Fibroblast of lung (primary cell): Measurements from ENCODE around the gene NYNRIN. TPM values are rescaled to one million over a fixed set of nuclear protein-coding genes. Genes with fewer than 3 reads are reported as not detected.

Source experiments
- DNase-seq, 2 donors: peaks; one replicate each; pipeline versions ENCODE4 v3.0.0 to v3.0.0-alpha.2; 2010; ENCODE audit warnings: low read depth in 2 of 2
- H2AFZ ChIP-seq: 2 replicates; pipeline ENCODE4 v1.5.1; 2012; ENCODE audit warnings: low read length, control low read depth, inconsistent platforms
- H3K27ac ChIP-seq: 2 replicates; pipeline ENCODE4 v1.5.1; 2011; ENCODE audit warnings: low read length, control low read depth; ENCODE audit not compliant: insufficient read depth
- H3K27me3 ChIP-seq: 2 replicates; pipeline ENCODE4 v1.5.1; 2011; ENCODE audit warnings: mild to moderate bottlenecking, low read length; ENCODE audit not compliant: control insufficient read depth, insufficient read depth
- H3K36me3 ChIP-seq: 2 replicates; pipeline ENCODE4 v1.5.1; 2011; ENCODE audit warnings: low read length; ENCODE audit not compliant: control insufficient read depth, insufficient read depth
- H3K4me1 ChIP-seq: 2 replicates; pipeline ENCODE4 v1.5.1; 2011; ENCODE audit warnings: low read length; ENCODE audit not compliant: control insufficient read depth, insufficient read depth; ENCODE audit errors: extremely low read depth
- H3K4me2 ChIP-seq: 2 replicates; pipeline ENCODE4 v1.5.1; 2011; ENCODE audit warnings: low read length, control low read depth; ENCODE audit not compliant: insufficient read depth; ENCODE audit errors: extremely low read depth
- H3K4me3 ChIP-seq, 4 experiments: fragments of 200-600 bp in 1 of 4; sonication (generic) in 1 of 4; replicated peaks in 1 of 4; 2 replicates each; pipeline ENCODE4 v1.5.1; 2011 to 2016; ENCODE audit warnings: low read length in 4 of 4, low read depth in 3 of 4, mild to moderate bottlenecking in 3 of 4, control low read depth in 2 of 4, inconsistent platforms in 1 of 4, mixed read lengths in 1 of 4; ENCODE audit not compliant: insufficient read depth in 1 of 4; ENCODE audit errors: control extremely low read depth in 1 of 4
- H3K79me2 ChIP-seq: 2 replicates; pipeline ENCODE4 v1.5.1; 2012; ENCODE audit warnings: mild to moderate bottlenecking, low read length, inconsistent platforms; ENCODE audit not compliant: control insufficient read depth, insufficient read depth
- H3K9ac ChIP-seq: 2 replicates; pipeline ENCODE4 v1.5.1; 2011; ENCODE audit warnings: mild to moderate bottlenecking, low read length, control low read depth; ENCODE audit not compliant: insufficient read depth
- H3K9me3 ChIP-seq: 2 replicates; pipeline ENCODE4 v1.5.1; 2012; ENCODE audit warnings: low read depth, low read length; ENCODE audit not compliant: control insufficient read depth, insufficient read depth
- H4K20me1 ChIP-seq: 2 replicates; pipeline ENCODE4 v1.5.1; 2011; ENCODE audit warnings: low read length; ENCODE audit not compliant: control insufficient read depth, insufficient read depth; ENCODE audit errors: extremely low read depth
- EZH2 ChIP-seq: IDR thresholded peaks from 2 replicates; pipeline ENCODE4 v1.5.1; 2012; ENCODE audit warnings: low read length, control low read depth, mild to moderate bottlenecking; ENCODE audit errors: missing control alignments
- polyA plus RNA-seq, 2 donors: library from polyadenylated mRNA; depleted of rRNA in 1 of 2; stranded (reverse) in 1 of 2; unstranded in 1 of 2; fragments of >200 nt; gene quantifications; 2 replicates each; pipeline ENCODE4 v1.2.1, GENCODE V29; 2011 to 2012; ENCODE audit warnings: missing spikeins in 1 of 2
- total RNA-seq: library from RNA; depleted of rRNA; stranded (reverse); fragments of >200 nt; gene quantifications from 2 replicates; pipeline ENCODE4 v1.2.1, GENCODE V29; 2014
- TF ChIP-seq, protein P1 (sequence below), 2 donors: IDR thresholded peaks in 1 of 2; conservative IDR thresholded peaks in 1 of 2; 1 replicate in 1 of 2; 2 replicates in 1 of 2; pipeline ENCODE4 v1.5.1; 2011 to 2012; ENCODE audit warnings: low read length in 2 of 2, control low read depth in 1 of 2, inconsistent platforms in 1 of 2, low read depth in 1 of 2, mild to moderate bottlenecking in 1 of 2

Gene NYNRIN
- total and polyA plus RNA-seq, 2 donors (not counting 1 experiment from before 2014, with no cell fraction given), result 7.7 to 16.2 TPM

DNA sequence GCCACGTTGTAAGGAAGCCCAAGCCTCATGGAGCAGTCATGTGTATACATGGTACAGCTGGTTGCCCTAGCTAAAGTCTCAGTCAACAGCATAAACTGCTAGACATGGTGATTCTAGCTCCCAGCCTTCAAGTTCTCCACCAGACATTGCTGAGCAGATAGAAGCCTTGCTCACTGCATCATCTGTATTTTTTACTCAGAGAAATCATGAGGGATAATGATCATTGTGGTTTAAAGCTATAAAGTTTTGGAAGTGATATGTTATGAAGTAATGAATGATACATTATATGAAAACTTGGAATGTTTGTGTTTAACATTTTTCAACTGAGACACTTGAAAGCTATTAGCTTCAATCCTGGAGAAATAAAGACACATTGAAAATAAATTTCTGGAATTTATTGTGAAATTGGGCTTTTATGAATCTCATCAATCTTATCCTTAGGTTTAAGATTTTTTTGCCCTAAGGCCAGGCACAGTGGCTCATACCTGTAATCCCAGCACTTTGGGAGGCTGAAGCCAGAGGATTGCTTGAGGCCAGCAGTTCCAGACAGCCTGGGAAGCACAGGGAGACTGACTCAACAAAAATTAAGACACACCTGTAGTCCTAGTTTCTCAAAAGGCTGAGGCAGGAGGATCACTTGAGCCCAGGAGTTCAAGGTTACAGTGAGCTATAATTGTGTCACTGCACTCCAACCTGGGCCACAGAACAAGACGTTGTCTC is 36.4 kb upstream of the NYNRIN start:
- H3K9ac ChIP-seq, result no peak overlapping the region
- no peak overlapping the region for H3K4me3 ChIP-seq
- H3K27ac ChIP-seq, result no peak overlapping the region
- DNase-seq, result peak in 1 of 2 donors; percentile 9
- H3K4me1 ChIP-seq, result peaks cover 13% of the 10 kb centered on the region
- peak overlapping the region; percentile 14 for H2AFZ ChIP-seq
- TF ChIP-seq, protein P1, sequence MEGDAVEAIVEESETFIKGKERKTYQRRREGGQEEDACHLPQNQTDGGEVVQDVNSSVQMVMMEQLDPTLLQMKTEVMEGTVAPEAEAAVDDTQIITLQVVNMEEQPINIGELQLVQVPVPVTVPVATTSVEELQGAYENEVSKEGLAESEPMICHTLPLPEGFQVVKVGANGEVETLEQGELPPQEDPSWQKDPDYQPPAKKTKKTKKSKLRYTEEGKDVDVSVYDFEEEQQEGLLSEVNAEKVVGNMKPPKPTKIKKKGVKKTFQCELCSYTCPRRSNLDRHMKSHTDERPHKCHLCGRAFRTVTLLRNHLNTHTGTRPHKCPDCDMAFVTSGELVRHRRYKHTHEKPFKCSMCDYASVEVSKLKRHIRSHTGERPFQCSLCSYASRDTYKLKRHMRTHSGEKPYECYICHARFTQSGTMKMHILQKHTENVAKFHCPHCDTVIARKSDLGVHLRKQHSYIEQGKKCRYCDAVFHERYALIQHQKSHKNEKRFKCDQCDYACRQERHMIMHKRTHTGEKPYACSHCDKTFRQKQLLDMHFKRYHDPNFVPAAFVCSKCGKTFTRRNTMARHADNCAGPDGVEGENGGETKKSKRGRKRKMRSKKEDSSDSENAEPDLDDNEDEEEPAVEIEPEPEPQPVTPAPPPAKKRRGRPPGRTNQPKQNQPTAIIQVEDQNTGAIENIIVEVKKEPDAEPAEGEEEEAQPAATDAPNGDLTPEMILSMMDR (conservative IDR thresholded peaks at IDR 0.05 in 1 of 2, IDR thresholded peaks at IDR 0.05 in 1 of 2; ENCODE audit: low read depth in 1 of 2, low read length in 2 of 2), result no peak
- no peak for TF ChIP-seq EZH2
- H3K27me3 ChIP-seq, result no peaks in the 10 kb centered on the region
- H4K20me1 ChIP-seq, result no peaks in the 10 kb centered on the region
- no peak overlapping the region for H3K4me2 ChIP-seq
- no peaks in the 10 kb centered on the region for H3K36me3 ChIP-seq
- no peaks in the 10 kb centered on the region for H3K79me2 ChIP-seq
- H3K9me3 ChIP-seq, result no peaks in the 10 kb centered on the region

DNA sequence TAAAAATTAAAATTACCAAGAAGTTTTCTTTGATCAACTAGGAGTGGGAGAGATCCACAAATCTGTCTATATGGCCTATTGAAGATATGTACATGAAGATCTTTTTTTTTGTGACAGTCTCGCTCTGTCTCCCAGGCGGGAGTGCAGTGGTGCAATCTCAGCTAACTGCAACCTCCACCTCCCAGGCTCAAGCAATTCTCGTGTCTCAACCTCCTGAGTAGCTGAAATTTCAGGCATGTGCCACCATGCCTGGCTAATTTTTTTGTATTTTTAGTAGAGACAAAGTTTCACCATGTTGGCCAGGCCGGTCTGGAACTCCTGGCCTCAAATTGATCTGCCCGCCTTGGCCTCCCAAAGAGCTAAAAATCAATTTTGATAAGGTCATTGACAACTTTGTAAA is 35.4 kb upstream of the NYNRIN start:
- H3K4me3 ChIP-seq, result no peak overlapping the region
- DNase-seq, result no peak
- no peak for TF ChIP-seq EZH2
- TF ChIP-seq, protein P1 (conservative IDR thresholded peaks at IDR 0.05 in 1 of 2, IDR thresholded peaks at IDR 0.05 in 1 of 2; ENCODE audit: low read depth in 1 of 2, low read length in 2 of 2), result no peak

DNA sequence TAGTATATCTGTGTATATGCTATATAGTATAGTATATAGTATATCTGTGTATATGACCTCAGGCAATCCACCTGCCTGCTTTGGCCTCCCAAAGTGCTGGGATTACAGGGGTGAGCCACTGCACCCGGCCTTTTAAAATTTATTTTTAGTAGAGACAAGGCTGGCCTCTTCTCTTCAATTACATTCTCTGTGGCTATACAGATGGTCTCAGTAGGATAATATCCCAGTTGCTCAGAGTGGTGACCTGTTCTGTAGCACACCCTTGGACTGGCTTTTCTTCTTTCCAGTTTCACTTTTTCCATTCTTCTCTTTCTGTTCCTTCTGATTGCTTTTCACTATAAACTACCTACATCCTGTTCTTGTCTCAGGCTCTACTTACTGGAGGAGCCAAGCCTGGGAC is 34.0 kb upstream of the NYNRIN start:
- no peak overlapping the region for H3K4me3 ChIP-seq
- peak overlapping the region; percentile 53 for H3K4me2 ChIP-seq
- peaks cover 9% of the 10 kb centered on the region for H3K79me2 ChIP-seq
- no peaks in the 10 kb centered on the region for H3K9me3 ChIP-seq
- no peak for DNase-seq
- no peaks in the 10 kb centered on the region for H4K20me1 ChIP-seq
- H3K36me3 ChIP-seq, result no peaks in the 10 kb centered on the region
- TF ChIP-seq EZH2, result no peak
- TF ChIP-seq, protein P1 (conservative IDR thresholded peaks at IDR 0.05 in 1 of 2, IDR thresholded peaks at IDR 0.05 in 1 of 2; ENCODE audit: low read depth in 1 of 2, low read length in 2 of 2), result no peak
- H2AFZ ChIP-seq, result peak overlapping the region; percentile 60
- H3K4me1 ChIP-seq, result peaks cover 19% of the 10 kb centered on the region
- H3K27ac ChIP-seq, result peak overlapping the region; percentile 98
- no peak overlapping the region for H3K9ac ChIP-seq
- H3K27me3 ChIP-seq, result no peaks in the 10 kb centered on the region

More for the DNA sequence above, 35.4 kb upstream of the NYNRIN start:
- Histone ChIP-seq H3K27ac (no peak overlapping the region), H3K79me2 (peaks cover 3% of the 10 kb centered on the region), H4K20me1 (no peaks in the 10 kb centered on the region), H3K36me3 (no peaks in the 10 kb centered on the region), H3K9me3 (no peaks in the 10 kb centered on the region), H3K4me2 (no peak overlapping the region), H3K9ac (no peak overlapping the region), H3K4me1 (peaks cover 15% of the 10 kb centered on the region), H3K27me3 (no peaks in the 10 kb centered on the region), H2AFZ (no peak overlapping the region)
